ENCODE data around the gene VTA1. TPM values are rescaled to one million over a fixed set of nuclear protein-coding genes. Genes with fewer than 3 reads are reported as not detected.
A peak's percentile ranks its signal among the peaks of the same experiment; 100 is the strongest.

The VTA1 gene
- total and polyA plus RNA-seq, 2 of the 13 experiments (the other 11 are each of a cell fraction or from before 2014, with no cell fraction given): 70.7 to 89.1 TPM

- 0 out of 2 replicates have a peak, but pooled peaks have one; percentile 51 for TF ChIP-seq ZNF709 (CRISPR knock-in tag; IDR thresholded peaks at IDR 0.05)
- TF ChIP-seq KMT2B (CRISPR knock-in tag; IDR thresholded peaks at IDR 0.05): no peak
- TF ChIP-seq DNMT3B (CRISPR knock-in tag; conservative IDR thresholded peaks at IDR 0.05): no peak
- no peak for TF ChIP-seq ZNF17 (CRISPR knock-in tag; IDR thresholded peaks at IDR 0.05)
- TF ChIP-seq BCL6 (CRISPR knock-in tag; IDR thresholded peaks at IDR 0.05): no peak
- TF ChIP-seq MNT (IDR thresholded peaks at IDR 0.05): no peak
- peak; percentile 90 for TF ChIP-seq SMC3 (IDR thresholded peaks at IDR 0.05; ENCODE audit: low read length)
- TF ChIP-seq ZFP62 (CRISPR knock-in tag; IDR thresholded peaks at IDR 0.05): no peak
- TF ChIP-seq FOXA3 (CRISPR knock-in tag; IDR thresholded peaks at IDR 0.05): no peak
- TF ChIP-seq TFE3 (CRISPR knock-in tag; IDR thresholded peaks at IDR 0.05): no peak
- TF ChIP-seq GLI4 (CRISPR knock-in tag; IDR thresholded peaks at IDR 0.05; ENCODE audit: borderline replicate concordance): no peak
- TF ChIP-seq HDAC1 (CRISPR knock-in tag; IDR thresholded peaks at IDR 0.05): no peak
- no peak for TF ChIP-seq ZFAT (CRISPR knock-in tag; conservative IDR thresholded peaks at IDR 0.05)
- TF ChIP-seq SAP130 (CRISPR knock-in tag; IDR thresholded peaks at IDR 0.05; ENCODE audit: low read depth): peak; percentile 36; the same call in 1 of the 2 replicates
- TF ChIP-seq HNF1A (IDR thresholded peaks at IDR 0.05; ENCODE audit: low read depth): 0 out of 2 replicates have a peak, but pooled peaks have one; percentile 7
- TF ChIP-seq HNF1A (CRISPR knock-in tag; IDR thresholded peaks at IDR 0.05; ENCODE audit: borderline replicate concordance): no peak
- TF ChIP-seq ETV5 (CRISPR knock-in tag; IDR thresholded peaks at IDR 0.05; ENCODE audit: borderline replicate concordance): no peak
- peak; percentile 92 for TF ChIP-seq RAD21 (CRISPR knock-in tag; IDR thresholded peaks at IDR 0.05)
- no peak for TF ChIP-seq LCORL (IDR thresholded peaks at IDR 0.05)
- no peak for TF ChIP-seq LCORL (CRISPR knock-in tag; IDR thresholded peaks at IDR 0.05)
- TF ChIP-seq ZGPAT (CRISPR knock-in tag; IDR thresholded peaks at IDR 0.05): no peak
- TF ChIP-seq ZNF530 (CRISPR knock-in tag; IDR thresholded peaks at IDR 0.05; ENCODE audit: low read depth): no peak
- no peak for TF ChIP-seq SMARCC2 (IDR thresholded peaks at IDR 0.05)
- TF ChIP-seq ZNF30 (CRISPR knock-in tag; IDR thresholded peaks at IDR 0.05): no peak
- no peak for TF ChIP-seq ZNF678 (CRISPR knock-in tag; IDR thresholded peaks at IDR 0.05)
Observed at GRCh38 chr6:142207265-142207877, 60.3 kb downstream of the VTA1 start (continued).

All from HepG2 (cell line).